Measurements from ENCODE around the gene OSBPL2. TPM values are rescaled to one million over a fixed set of nuclear protein-coding genes. Genes with fewer than 3 reads are reported as not detected.

The OSBPL2 gene
- total RNA-seq, 1 donor from 2014 or later: 25.0 TPM

DNA sequence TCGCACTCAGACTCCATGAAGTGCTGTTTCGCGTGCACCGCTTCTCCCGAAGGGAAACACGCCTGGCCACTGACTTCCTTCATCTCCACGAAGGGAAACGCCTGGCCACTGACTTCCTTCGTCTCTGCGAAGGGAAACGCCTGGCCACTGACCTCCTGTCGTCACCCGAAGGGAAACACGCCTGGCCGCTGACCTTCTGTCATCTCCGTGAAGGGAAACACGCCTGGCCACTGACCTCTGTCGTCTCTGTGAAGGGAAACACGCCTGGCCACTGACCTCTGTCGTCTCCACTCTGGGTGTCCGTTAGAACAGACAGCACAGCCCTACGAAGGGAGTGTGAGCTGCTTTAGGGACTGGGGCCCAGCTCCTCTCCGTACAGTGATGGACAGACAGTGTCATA is 47.4 kb downstream of the OSBPL2 start:
- Histone ChIP-seq H3K36me3 (peaks cover 66 to 91% of the 10 kb centered on the region in 2 donors), H3K27me3 (no peaks in the 10 kb centered on the region), H3K4me3 (no peak overlapping the region), H3K27ac (no peak overlapping the region), H3K4me1 (no peaks in the 10 kb centered on the region), H3K9me3 (no peaks in the 10 kb centered on the region)
- DNase-seq (ENCODE audit: low spot score in 2 of 2): no peak
- intact Hi-C loops (cut with DNase I): no loop called here
- TF ChIP-seq, protein P1, sequence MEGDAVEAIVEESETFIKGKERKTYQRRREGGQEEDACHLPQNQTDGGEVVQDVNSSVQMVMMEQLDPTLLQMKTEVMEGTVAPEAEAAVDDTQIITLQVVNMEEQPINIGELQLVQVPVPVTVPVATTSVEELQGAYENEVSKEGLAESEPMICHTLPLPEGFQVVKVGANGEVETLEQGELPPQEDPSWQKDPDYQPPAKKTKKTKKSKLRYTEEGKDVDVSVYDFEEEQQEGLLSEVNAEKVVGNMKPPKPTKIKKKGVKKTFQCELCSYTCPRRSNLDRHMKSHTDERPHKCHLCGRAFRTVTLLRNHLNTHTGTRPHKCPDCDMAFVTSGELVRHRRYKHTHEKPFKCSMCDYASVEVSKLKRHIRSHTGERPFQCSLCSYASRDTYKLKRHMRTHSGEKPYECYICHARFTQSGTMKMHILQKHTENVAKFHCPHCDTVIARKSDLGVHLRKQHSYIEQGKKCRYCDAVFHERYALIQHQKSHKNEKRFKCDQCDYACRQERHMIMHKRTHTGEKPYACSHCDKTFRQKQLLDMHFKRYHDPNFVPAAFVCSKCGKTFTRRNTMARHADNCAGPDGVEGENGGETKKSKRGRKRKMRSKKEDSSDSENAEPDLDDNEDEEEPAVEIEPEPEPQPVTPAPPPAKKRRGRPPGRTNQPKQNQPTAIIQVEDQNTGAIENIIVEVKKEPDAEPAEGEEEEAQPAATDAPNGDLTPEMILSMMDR (IDR thresholded peaks at IDR 0.05): no peak

GRCh38 chr20:62286493-62287064 is 48.3 kb downstream of the OSBPL2 start:
- intact Hi-C loops (cut with DNase I): no loop called here
- no peak overlapping the region for H3K27ac ChIP-seq
- no peak for DNase-seq (ENCODE audit: low spot score in 2 of 2)
- TF ChIP-seq, protein P1 (IDR thresholded peaks at IDR 0.05): no peak
- H3K4me3 ChIP-seq: no peak overlapping the region
- peaks cover 66 to 91% of the 10 kb centered on the region in 2 donors for H3K36me3 ChIP-seq
- H3K9me3 ChIP-seq: no peaks in the 10 kb centered on the region
- no peaks in the 10 kb centered on the region for H3K4me1 ChIP-seq
- no peaks in the 10 kb centered on the region for H3K27me3 ChIP-seq

GRCh38 chr20:62287129-62287528 is 48.8 kb downstream of the OSBPL2 start:
- Histone ChIP-seq H3K36me3 (peaks cover 66 to 91% of the 10 kb centered on the region in 2 donors), H3K4me1 (no peaks in the 10 kb centered on the region), H3K27ac (no peak overlapping the region), H3K27me3 (no peaks in the 10 kb centered on the region), H3K9me3 (no peaks in the 10 kb centered on the region), H3K4me3 (no peak overlapping the region)
- TF ChIP-seq, protein P1 (IDR thresholded peaks at IDR 0.05): no peak
- DNase-seq (ENCODE audit: low spot score in 2 of 2): no peak
- intact Hi-C loops (cut with DNase I): no loop called here

- DNase-seq (ENCODE audit: low spot score in 2 of 2): no peak
- Histone ChIP-seq H3K36me3 (peaks cover 66 to 88% of the 10 kb centered on the region in 2 donors), H3K4me3 (no peak overlapping the region), H3K4me1 (no peaks in the 10 kb centered on the region), H3K27me3 (no peaks in the 10 kb centered on the region), H3K27ac (no peak overlapping the region), H3K9me3 (no peaks in the 10 kb centered on the region)
- intact Hi-C loops (cut with DNase I): no loop called here
- TF ChIP-seq, protein P1 (IDR thresholded peaks at IDR 0.05): no peak
Measured at GRCh38 chr20:62287759-62288534, 49.6 kb downstream of the OSBPL2 start.

DNA sequence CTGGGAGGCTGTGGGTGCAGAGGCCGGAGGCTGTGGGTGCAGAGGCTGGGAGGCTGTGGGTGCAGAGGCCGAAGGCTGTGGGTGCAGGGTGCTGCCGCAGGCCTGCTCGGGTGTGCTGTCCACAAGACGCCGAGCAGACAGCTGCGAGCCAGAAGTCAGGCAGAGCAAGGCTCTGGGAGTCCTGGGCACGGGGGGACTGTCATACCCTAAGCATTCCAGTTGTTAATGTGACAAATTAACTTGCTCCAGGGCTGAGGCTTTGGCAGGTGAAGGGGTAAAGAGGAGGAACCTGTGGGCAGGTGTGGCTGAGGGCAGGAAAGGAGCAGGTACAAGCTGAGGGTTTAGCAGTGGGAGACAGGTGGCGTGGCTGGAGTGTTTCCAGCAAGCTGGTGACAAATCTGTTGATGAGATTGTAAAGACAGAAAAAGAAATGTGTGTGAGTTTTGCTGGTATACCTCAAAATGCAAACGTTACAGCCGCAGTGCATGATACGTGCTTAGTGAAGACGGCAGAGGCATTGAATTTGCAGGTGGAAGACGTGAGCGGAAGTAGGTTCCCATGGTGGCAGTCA is 50.3 kb downstream of the OSBPL2 start:
- no peak overlapping the region for H3K27ac ChIP-seq
- intact Hi-C loops (cut with DNase I): no loop called here
- TF ChIP-seq, protein P1 (IDR thresholded peaks at IDR 0.05): no peak

More for the DNA sequence above, 50.3 kb downstream of the OSBPL2 start:
- DNase-seq (ENCODE audit: low spot score in 2 of 2): no peak
- Histone ChIP-seq H3K4me3 (no peak overlapping the region), H3K27me3 (no peaks in the 10 kb centered on the region), H3K4me1 (no peaks in the 10 kb centered on the region), H3K9me3 (no peaks in the 10 kb centered on the region), H3K36me3 (peaks cover 66 to 86% of the 10 kb centered on the region in 2 donors)
